ENCODE data around the gene CALHM3. TPM values are rescaled to one million over a fixed set of nuclear protein-coding genes. Genes with fewer than 3 reads are reported as not detected.

Gene CALHM3
- total RNA-seq, 1 experiment from 2014 or later, result 13.1 TPM

- CTCF ChIA-PET, result interaction anchor here (0.6 kb wide), 1 partner anchor 37 kb away, joined by 4 read pairs; no protein-coding TSS in a partner anchor
- Histone ChIP-seq H3K79me2 (ENCODE audit: low read depth) (no peaks in the 10 kb centered on the region), H4K20me1 (ENCODE audit: insufficient read depth) (no peaks in the 10 kb centered on the region), H2AFZ (no peak overlapping the region), H3K27ac (no peak overlapping the region), H3K4me3 (no peak overlapping the region), H3K9me2 (ENCODE audit: insufficient read depth) (no peaks in the 10 kb centered on the region), H3K4me1 (replicated peaks; ENCODE audit: insufficient read depth) (peaks cover 3% of the 10 kb centered on the region; the same call in 1 of the 2 replicates), H3F3A (ENCODE audit: insufficient read depth, low read depth) (peaks cover 2% of the 10 kb centered on the region), H3K4me2 (no peak overlapping the region), H3K36me3 (ENCODE audit: low read depth) (no peaks in the 10 kb centered on the region), H3K9me3 (ENCODE audit: insufficient read depth, low read depth) (no peaks in the 10 kb centered on the region), H3K27me3 (ENCODE audit: insufficient read depth, low read depth) (no peaks in the 10 kb centered on the region; the same call in 1 of the 2 replicates)
- no peak for DNase-seq
- intact Hi-C loops (cut with micrococcal nuclease; ENCODE audit: unreplicated experiment), result loop anchor here (10.0 kb wide), 1 partner anchor 46 kb away; no protein-coding TSS in a partner anchor
- BruUV-seq (replicated peaks), result no TSS peak
- POLR2A ChIA-PET (ENCODE audit: unreplicated experiment), result no interaction called here
- TF ChIP-seq, protein P1, sequence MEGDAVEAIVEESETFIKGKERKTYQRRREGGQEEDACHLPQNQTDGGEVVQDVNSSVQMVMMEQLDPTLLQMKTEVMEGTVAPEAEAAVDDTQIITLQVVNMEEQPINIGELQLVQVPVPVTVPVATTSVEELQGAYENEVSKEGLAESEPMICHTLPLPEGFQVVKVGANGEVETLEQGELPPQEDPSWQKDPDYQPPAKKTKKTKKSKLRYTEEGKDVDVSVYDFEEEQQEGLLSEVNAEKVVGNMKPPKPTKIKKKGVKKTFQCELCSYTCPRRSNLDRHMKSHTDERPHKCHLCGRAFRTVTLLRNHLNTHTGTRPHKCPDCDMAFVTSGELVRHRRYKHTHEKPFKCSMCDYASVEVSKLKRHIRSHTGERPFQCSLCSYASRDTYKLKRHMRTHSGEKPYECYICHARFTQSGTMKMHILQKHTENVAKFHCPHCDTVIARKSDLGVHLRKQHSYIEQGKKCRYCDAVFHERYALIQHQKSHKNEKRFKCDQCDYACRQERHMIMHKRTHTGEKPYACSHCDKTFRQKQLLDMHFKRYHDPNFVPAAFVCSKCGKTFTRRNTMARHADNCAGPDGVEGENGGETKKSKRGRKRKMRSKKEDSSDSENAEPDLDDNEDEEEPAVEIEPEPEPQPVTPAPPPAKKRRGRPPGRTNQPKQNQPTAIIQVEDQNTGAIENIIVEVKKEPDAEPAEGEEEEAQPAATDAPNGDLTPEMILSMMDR (conservative IDR thresholded peaks at IDR 0.05), result no peak
- no peak for TF ChIP-seq EZH2 (IDR thresholded peaks at IDR 0.05; ENCODE audit: low read depth)
Observed at GRCh38 chr10:103498936-103499638, 20.0 kb upstream of the CALHM3 start.

DNA sequence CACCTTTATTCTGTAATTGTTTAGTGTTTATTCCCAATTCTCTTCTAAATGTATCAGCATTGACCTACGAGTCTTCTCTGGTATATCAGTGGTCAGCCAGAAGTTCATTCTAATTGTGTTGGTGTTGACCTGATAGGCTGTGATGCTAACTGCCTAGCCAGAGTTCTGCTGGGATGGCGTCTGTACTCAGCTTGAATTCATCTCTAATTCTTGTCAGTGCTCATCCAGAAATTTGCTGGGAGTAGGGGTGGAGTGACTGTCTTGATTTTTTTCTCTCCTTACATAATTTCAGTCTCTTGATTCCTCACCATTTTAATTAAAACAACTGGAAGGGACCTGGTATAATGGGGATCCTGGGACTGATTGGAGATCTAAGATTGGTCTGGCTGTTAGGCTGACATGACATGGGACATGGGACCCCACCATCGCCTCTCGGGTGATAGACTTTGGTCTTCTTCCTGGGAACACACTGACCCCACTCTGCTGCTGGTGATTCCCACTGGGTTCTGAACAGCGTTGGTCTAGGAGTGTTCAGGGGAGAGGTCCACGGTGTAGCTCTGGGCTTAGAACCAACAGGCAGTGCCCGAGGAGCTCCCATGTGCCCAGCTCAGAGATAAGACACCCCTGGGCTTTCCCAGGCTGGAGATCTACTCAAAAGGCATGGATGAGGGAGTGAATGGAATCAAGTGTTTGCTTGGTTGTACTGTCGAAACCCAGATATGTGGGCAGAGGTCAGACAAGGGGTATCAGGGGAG lies 18.3 kb upstream of the CALHM3 start:
- no peak overlapping the region for H3K4me3 ChIP-seq
- intact Hi-C loops (cut with micrococcal nuclease; ENCODE audit: unreplicated experiment), result loop anchor here (10.0 kb wide), 1 partner anchor 47 kb away; no protein-coding TSS in a partner anchor
- no peak overlapping the region for H3K4me2 ChIP-seq
- H3K36me3 ChIP-seq (ENCODE audit: low read depth), result no peaks in the 10 kb centered on the region
- no peaks in the 10 kb centered on the region; the same call in 1 of the 2 replicates for H3K27me3 ChIP-seq (ENCODE audit: insufficient read depth, low read depth)
- no peak overlapping the region for H2AFZ ChIP-seq
- H3K9me3 ChIP-seq (ENCODE audit: insufficient read depth, low read depth), result no peaks in the 10 kb centered on the region
- no peak overlapping the region for H3K27ac ChIP-seq
- H3K79me2 ChIP-seq (ENCODE audit: low read depth), result no peaks in the 10 kb centered on the region
- no TSS peak for BruUV-seq (replicated peaks)
- no peaks in the 10 kb centered on the region; the same call in 1 of the 2 replicates for H3F3A ChIP-seq (ENCODE audit: insufficient read depth, low read depth)
- H3K9me2 ChIP-seq (ENCODE audit: insufficient read depth), result no peaks in the 10 kb centered on the region
- POLR2A ChIA-PET (ENCODE audit: unreplicated experiment), result no interaction called here
- TF ChIP-seq EZH2 (IDR thresholded peaks at IDR 0.05; ENCODE audit: low read depth), result no peak
- TF ChIP-seq, protein P1 (conservative IDR thresholded peaks at IDR 0.05), result no peak
- no peaks in the 10 kb centered on the region for H4K20me1 ChIP-seq (ENCODE audit: insufficient read depth)
- CTCF ChIA-PET, result no interaction called here
- DNase-seq, result no peak
- H3K4me1 ChIP-seq (replicated peaks; ENCODE audit: insufficient read depth), result peaks cover 2% of the 10 kb centered on the region; the same call in 1 of the 2 replicates

GRCh38 chr10:103495321-103495720 lies 16.3 kb upstream of the CALHM3 start:
- Histone ChIP-seq H3K27ac (no peak overlapping the region), H3K4me3 (peak overlapping the region; percentile 61; the same call in 1 of the 2 replicates), H3K79me2 (ENCODE audit: low read depth) (no peaks in the 10 kb centered on the region), H2AFZ (no peak overlapping the region), H3F3A (ENCODE audit: insufficient read depth, low read depth) (no peaks in the 10 kb centered on the region; the same call in 1 of the 2 replicates), H3K4me1 (replicated peaks; ENCODE audit: insufficient read depth) (peaks cover 5% of the 10 kb centered on the region; the same call in 1 of the 2 replicates), H4K20me1 (ENCODE audit: insufficient read depth) (no peaks in the 10 kb centered on the region), H3K27me3 (ENCODE audit: insufficient read depth, low read depth) (no peaks in the 10 kb centered on the region; the same call in 1 of the 2 replicates), H3K9me3 (ENCODE audit: insufficient read depth, low read depth) (no peaks in the 10 kb centered on the region), H3K36me3 (ENCODE audit: low read depth) (no peaks in the 10 kb centered on the region), H3K9me2 (ENCODE audit: insufficient read depth) (no peaks in the 10 kb centered on the region), H3K4me2 (peak overlapping the region; percentile 82)
- intact Hi-C loops (cut with micrococcal nuclease; ENCODE audit: unreplicated experiment), result loop anchor here (10.0 kb wide), 1 partner anchor 49 kb away; no protein-coding TSS in a partner anchor
- no peak for DNase-seq
- ChIA-PET CTCF (no interaction called here), POLR2A (ENCODE audit: unreplicated experiment) (no interaction called here)
- BruUV-seq (replicated peaks), result no TSS peak
- TF ChIP-seq, protein P1 (conservative IDR thresholded peaks at IDR 0.05), result no peak
- TF ChIP-seq EZH2 (IDR thresholded peaks at IDR 0.05; ENCODE audit: low read depth), result no peak

Data from PC-9 (cell line).